DMS53 (cell line): ENCODE measurements around the gene CCDC183.

Source experiments
- DNase-seq: peaks from one replicate; lab custom pipeline; 2025; lab: John Stamatoyannopoulos, UW

Gene CCDC183

GRCh38 chr9:136849960-136850865 lies 54.1 kb downstream of the CCDC183 start:
- DNase-seq: no peak

GRCh38 chr9:136850866-136851775 lies 55.0 kb downstream of the CCDC183 start:
- no peak for DNase-seq

- DNase-seq: no peak
These were observed 56.0 kb downstream of the CCDC183 start, which contains the start of gene MAMDC4 for GRCh38 chr9:136851941-136852663. TSS of gene MAMDC4 (plus strand) at chr9:136852346. CDS start at chr9:136852417, 71 bp downstream.

GRCh38 chr9:136852664-136853595 lies 56.8 kb downstream of the CCDC183 start:
- DNase-seq: no peak

- DNase-seq: no peak
These were observed 57.5 kb downstream of the CCDC183 start for GRCh38 chr9:136853596-136854112.

- DNase-seq: no peak
These were observed 58.1 kb downstream of the CCDC183 start for GRCh38 chr9:136854113-136854841.

- DNase-seq: no peak
These were observed 58.8 kb downstream of the CCDC183 start for GRCh38 chr9:136854842-136855460.

GRCh38 chr9:136855461-136856078 lies 59.4 kb downstream of the CCDC183 start:
- no peak for DNase-seq

- no peak for DNase-seq
These were observed 59.9 kb downstream of the CCDC183 start for GRCh38 chr9:136856079-136856476.

- no peak for DNase-seq
These were observed 60.5 kb downstream of the CCDC183 start for GRCh38 chr9:136856541-136857141.

GRCh38 chr9:136857166-136857565 lies 61.0 kb downstream of the CCDC183 start:
- DNase-seq: no peak
